ENCODE measurements around the gene REEP3. TPM values are rescaled to one million over a fixed set of nuclear protein-coding genes. Genes with fewer than 3 reads are reported as not detected.

Gene REEP3
- total RNA-seq, 1 experiment from 2014 or later: 101 TPM

GRCh38 chr10:63587191-63587590 lies 66.0 kb downstream of the REEP3 start:
- DNase-seq (ENCODE audit: low spot score): no peak

DNA sequence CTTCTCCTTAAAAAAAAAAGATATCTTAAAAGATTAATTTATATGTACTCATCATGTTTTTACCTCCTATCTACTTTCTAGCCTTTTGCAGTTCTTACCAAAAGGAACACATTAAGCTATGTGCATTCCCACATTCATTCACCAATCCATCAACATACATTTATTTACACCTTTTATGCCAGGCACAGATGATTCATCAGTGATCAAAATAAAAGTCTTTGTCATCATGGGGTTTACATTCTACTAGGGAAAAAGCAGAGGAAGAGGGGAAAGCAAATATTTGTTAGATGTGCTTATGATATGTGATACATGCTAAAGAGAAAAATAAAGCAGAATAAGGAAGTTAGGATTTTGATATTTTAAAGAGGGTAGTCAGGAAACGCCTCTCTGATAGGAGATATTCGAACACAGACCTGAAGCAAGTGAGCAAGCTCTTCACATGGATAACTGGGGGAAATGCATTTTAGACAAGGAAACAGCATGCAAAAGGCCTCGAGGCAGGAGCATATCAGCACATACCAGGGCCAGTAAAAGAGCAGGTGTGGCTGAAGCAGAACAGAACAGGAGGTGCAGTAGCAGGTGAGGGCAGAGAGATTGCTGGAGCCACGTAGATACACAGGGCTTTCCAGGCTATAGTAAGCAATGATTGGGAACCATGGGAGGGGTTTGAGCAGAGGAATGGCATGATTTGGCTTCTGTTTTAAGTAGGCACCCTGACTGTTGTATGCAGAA lies 67.4 kb downstream of the REEP3 start:
- DNase-seq (ENCODE audit: low spot score): no peak

GRCh38 chr10:63591600-63592379 lies 70.6 kb downstream of the REEP3 start:
- no peak for DNase-seq (ENCODE audit: low spot score)

GRCh38 chr10:63593576-63593975 lies 72.4 kb downstream of the REEP3 start:
- no peak for DNase-seq (ENCODE audit: low spot score)

GRCh38 chr10:63595072-63595471 lies 73.9 kb downstream of the REEP3 start:
- no peak for DNase-seq (ENCODE audit: low spot score)

DNA sequence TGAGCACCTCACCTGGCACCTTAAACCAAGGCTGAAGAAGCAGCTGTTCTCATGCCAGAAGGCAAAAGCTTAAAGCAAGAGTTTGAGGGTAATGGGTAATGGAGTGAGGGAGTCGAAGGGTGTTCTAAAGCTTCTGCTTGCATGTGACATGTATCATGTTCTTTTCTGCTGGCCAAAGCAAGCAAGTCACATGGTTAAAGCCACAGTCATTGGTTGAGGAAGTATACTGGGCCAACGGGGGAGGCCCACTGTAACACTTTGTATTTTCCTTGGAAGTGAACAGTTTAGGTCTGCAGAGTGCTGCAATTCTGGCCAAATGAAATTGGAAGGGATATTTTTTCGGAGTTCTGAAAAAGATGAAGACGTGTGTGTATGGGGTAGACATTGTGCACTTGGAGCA lies 75.7 kb downstream of the REEP3 start:
- no peak for DNase-seq (ENCODE audit: low spot score)

DNA sequence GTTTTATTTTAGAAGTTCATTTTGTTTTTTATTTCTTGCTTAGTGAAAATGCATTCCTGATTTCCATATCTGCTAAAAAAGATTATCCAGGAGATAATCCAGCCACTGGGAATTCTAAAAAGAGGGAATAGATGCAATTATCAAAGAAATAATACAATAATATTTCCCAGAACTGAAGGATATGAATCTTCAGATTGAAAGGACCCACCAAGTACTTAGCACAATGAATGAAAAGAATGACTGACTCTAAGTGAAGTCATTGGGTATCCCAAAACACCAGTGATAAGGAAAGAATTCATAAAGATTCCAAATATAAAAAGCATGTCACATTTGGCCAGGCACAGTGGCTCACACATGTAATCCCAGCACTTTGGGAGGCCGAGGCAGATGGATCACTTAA lies 79.3 kb downstream of the REEP3 start:
- DNase-seq (ENCODE audit: low spot score): no peak

- no peak for DNase-seq (ENCODE audit: low spot score)
Observed at GRCh38 chr10:63603709-63604445, 82.7 kb downstream of the REEP3 start.

DNA sequence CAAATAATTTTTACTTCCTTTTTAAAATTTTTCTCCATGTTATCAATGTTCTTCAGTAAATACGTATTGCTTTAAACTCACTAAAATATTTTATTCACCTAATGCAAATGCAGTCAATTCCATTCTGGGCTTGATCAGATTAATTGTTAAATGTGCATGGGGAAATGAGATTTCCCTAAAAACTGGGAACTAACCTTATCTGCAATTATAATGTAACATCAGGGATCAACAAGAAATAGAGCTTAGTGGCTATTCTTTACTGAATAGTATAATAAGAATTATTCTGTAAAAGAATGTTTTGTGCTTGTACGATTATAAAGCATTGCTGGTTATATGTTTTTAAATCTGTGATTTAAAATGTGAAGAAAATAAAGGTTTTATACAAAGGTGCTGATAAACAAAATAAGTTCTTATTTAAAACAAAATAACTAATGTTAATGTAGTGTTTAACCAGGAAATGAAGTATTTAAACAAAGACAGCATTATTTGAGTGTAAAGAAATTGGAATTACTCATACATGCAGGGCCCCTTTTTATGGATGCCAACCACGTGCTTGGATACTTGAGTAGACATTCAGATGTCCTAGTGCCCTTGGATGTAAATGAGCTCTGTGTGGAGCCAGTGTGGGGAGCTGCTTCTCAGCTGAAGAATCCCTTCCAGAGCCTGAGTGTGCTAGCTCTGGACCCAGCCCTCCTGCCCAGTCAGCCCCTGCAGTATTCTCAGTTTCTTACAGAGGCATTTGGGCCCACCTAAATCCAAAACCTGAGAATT lies 84.2 kb downstream of the REEP3 start:
- DNase-seq (ENCODE audit: low spot score): peak; percentile 8

DNA sequence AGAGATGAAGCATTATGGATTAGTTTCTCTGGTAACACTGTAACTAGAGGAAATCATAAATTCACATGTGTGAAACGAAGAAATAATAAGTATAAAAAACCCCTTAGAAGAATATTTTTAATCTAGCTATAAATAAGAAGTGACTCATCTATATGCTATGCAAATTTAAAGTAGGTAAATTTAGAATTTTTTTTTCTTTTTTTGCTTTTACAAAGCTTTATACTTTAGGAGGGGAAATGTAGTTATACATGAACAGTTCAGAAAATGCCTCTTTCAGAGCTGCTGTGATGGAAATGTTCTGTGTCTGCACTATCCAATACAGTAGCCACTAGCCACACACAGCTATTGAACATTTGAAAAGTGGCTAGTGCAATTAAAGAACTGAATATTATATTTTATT lies 87.3 kb downstream of the REEP3 start:
- no peak for DNase-seq (ENCODE audit: low spot score)

DNA sequence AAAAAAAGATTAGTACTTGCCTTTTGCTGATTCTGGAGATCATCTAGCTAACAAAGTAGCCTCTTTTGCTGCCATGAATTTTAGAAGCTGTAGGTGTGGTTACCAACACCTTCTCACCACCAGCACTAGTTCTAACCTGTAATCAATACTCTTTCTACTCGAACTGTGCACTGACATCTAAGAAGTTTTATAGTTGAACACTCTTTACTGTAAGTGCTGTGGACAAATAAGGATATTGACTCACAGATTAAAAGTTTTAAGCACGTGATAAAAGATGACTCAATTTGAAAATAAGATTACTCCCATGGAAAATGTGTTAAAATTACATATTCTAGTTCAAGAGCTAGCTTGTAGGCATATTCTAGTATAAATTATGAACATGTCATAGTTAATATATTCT lies 89.9 kb downstream of the REEP3 start:
- peak; percentile 21 for DNase-seq (ENCODE audit: low spot score)

- no peak for DNase-seq (ENCODE audit: low spot score)
Observed at GRCh38 chr10:63614371-63614891, 93.2 kb downstream of the REEP3 start.

GRCh38 chr10:63618552-63618951 lies 97.4 kb downstream of the REEP3 start:
- no peak for DNase-seq (ENCODE audit: low spot score)

DNA sequence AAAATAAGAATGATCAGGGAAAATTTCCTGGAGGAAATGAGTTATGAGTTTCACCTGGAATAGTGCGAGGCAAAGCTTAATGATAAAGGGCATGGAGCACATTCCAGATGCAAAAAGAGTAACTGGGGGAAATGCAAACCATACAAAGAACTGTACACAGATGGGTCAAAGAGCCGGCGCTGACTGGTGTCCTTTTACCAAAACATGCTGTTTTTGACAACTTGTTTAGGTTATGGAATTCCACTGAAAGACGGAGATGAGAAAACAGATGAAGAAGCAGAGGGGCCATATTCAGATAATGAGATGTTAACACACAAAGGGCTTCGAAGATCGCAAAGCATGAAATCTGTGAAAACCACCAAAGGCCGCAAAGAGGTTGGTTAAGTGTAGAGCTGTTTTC lies 98.2 kb downstream of the REEP3 start:
- no peak for DNase-seq (ENCODE audit: low spot score)

GRCh38 chr10:63622097-63622496 lies 100.9 kb downstream of the REEP3 start:
- DNase-seq (ENCODE audit: low spot score): no peak

- no peak for DNase-seq (ENCODE audit: low spot score)
Observed at GRCh38 chr10:63624701-63625100, 103.5 kb downstream of the REEP3 start.

- no peak for DNase-seq (ENCODE audit: low spot score)
Observed at GRCh38 chr10:63627396-63627795, 106.2 kb downstream of the REEP3 start.

DNA sequence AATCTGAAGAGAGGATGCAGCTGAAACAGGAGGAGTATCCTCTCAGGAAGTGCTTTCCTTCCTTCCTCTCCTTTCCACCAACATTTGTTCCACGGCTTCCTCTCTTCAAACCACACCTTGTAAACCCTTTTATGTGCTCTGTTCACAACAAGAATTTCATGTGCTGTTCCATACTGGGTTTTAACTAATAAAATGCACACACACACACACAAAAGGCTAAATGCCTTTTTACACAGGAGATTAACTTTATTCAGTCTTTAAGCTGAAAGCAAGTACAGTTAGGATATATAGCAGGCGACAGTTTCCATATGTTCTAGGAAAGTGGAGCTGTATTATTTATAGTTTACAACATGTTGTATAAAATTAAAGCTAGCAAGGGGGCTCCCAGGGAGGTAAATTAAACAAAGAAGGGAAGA lies 106.7 kb downstream of the REEP3 start:
- peak; percentile 17 for DNase-seq (ENCODE audit: low spot score)

GRCh38 chr10:63628526-63629362 lies 107.5 kb downstream of the REEP3 start:
- DNase-seq (ENCODE audit: low spot score): peak; percentile 57

DNA sequence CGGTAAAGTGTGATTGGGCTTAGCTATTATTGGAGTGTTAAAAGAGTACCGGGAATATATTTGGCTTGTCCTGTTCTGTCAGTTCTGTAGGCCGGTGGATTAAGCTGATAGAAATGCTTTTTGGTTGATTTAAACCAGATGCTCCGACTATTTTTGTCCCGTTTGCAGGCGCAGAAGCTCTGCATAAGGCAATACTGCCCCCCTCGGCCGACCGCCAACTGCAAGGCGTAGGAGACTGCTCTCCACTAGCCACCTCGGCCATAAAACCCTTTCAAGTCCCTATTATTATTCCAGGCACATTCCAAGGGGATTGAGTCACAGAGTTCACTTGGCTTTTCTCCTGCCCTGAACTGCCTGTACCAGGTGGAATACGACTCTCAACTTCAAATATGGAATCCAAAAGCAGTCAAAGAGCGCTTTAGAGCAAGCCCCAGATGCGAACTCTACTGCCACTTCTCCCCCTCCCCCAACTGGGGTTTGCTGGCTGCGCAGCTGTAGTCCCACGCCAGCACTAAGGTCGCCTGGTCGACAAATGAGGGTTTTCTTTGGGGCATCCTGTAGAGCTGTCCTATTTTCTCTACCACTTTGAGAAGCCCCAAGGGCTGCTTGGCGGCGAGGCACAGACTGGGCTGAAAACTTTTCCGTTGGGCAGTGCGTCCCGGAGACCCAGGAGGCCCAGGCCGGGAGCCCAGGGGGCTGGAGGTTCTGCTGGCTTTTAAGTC lies 108.3 kb downstream of the REEP3 start:
- DNase-seq (ENCODE audit: low spot score): peak; percentile 98

Data from A172 (cell line).